Tongue (tissue), 2 donors: ENCODE results near the gene ST3GAL2. TPM values are rescaled to one million over a fixed set of nuclear protein-coding genes. Genes with fewer than 3 reads are reported as not detected.

Experiments used
- DNase-seq: peaks from one replicate; pipeline ENCODE4 v3.0.0-alpha.2; 2015
- total RNA-seq: library from RNA; depleted of rRNA; stranded (reverse); fragments of >200 nt; gene quantifications from one replicate; pipeline ENCODE4 v1.2.3, GENCODE V29; 2014

Gene ST3GAL2
- total RNA-seq, 1 donor from 2014 or later = 35.8 TPM

GRCh38 chr16:70437582-70438557, 1.0 kb downstream of the ST3GAL2 start:
- DNase-seq = peak; percentile 49

- peak; percentile 78 for DNase-seq
These were observed 1.8 kb downstream of the ST3GAL2 start for GRCh38 chr16:70437017-70437581.

- no peak for DNase-seq
These were observed 4.2 kb downstream of the ST3GAL2 start for GRCh38 chr16:70434484-70435260.

GRCh38 chr16:70433458-70434103, 5.3 kb downstream of the ST3GAL2 start:
- peak; percentile 66 for DNase-seq

- DNase-seq = peak; percentile 41
These were observed 6.0 kb downstream of the ST3GAL2 start for GRCh38 chr16:70432723-70433457.

- DNase-seq = no peak
These were observed 6.6 kb downstream of the ST3GAL2 start for GRCh38 chr16:70432356-70432722.

- peak; percentile 43 for DNase-seq
These were observed 8.0 kb downstream of the ST3GAL2 start for GRCh38 chr16:70430667-70431536.

GRCh38 chr16:70429888-70430666, 8.8 kb downstream of the ST3GAL2 start:
- DNase-seq = no peak

GRCh38 chr16:70428178-70428998, 10.5 kb downstream of the ST3GAL2 start:
- peak; percentile 97 for DNase-seq

GRCh38 chr16:70427786-70428177, 11.1 kb downstream of the ST3GAL2 start:
- no peak for DNase-seq

- no peak for DNase-seq
These were observed 16.4 kb downstream of the ST3GAL2 start for GRCh38 chr16:70422543-70422942.

- DNase-seq = no peak
These were observed 17.2 kb downstream of the ST3GAL2 start for GRCh38 chr16:70421473-70422311.

GRCh38 chr16:70421014-70421413, 17.9 kb downstream of the ST3GAL2 start:
- DNase-seq = no peak

GRCh38 chr16:70419384-70420327, 19.2 kb downstream of the ST3GAL2 start:
- no peak for DNase-seq

GRCh38 chr16:70418993-70419318, 19.9 kb downstream of the ST3GAL2 start:
- no peak for DNase-seq

GRCh38 chr16:70418274-70418992, 20.5 kb downstream of the ST3GAL2 start:
- DNase-seq = no peak
